ENCODE results near the gene ZNF205.
"Not testable (repeated sequence)": the region's sequence is repeated elsewhere in the genome, so short reads cannot be mapped to it uniquely, and the experiment has no call there.

ZNF205 gene

GRCh38 chr16:3133844-3134243, 21.5 kb downstream of the ZNF205 start:
- TF ChIP-seq CTCF (IDR thresholded peaks at IDR 0.05) (no peak), ZFX (IDR thresholded peaks at IDR 0.05; ENCODE audit: borderline replicate concordance) (no peak)
- H3K27ac ChIP-seq, result peak overlapping the region; percentile 85

DNA sequence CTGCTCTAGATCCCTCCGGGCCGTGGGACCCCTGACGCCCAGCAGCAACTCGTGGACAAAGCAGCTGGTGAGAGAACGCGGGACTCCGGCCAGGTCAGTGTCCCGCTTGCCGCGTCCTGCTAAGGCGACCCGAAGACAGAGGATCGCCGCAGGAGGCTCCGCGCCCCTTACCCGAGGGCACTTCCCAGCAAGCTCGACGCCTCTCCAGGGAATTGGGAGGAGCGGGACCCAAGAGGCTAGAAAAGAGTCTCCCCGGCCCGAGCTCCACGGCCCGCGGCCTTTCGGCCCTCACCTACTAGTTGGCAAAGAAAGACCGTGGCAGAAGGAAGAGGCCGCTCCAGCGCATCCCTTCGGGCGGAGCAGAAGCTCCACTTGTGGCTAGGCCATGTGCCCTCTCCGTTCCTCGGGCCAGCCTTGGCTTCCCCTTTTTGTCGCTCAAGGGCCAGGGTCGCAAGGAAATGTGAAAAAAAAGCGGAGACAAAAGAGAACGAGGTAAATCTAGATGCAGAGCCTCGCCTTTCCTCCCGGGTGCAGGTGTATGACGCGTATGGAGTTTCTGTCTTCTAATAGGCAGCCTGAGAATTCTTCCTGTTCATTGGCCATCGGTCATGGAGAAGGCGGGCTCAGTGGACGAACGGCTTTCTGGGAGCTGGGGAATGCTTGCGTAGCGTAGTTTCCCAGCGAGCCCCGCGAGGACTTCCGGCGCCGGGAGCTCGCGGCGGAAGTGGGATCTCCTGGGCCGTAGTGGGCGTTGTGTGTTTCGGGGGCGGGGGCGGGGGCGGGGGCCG, 22.1 kb downstream of the ZNF205 start, which contains the start of gene ZNF213:
ZNF213 (plus strand) TSS at position 692 of the 788 bp plus-strand sequence. CDS start 2,252 bp downstream, outside the sequence.
- TF ChIP-seq ZFX (IDR thresholded peaks at IDR 0.05; ENCODE audit: borderline replicate concordance), result no peak
- no peak for TF ChIP-seq CTCF (IDR thresholded peaks at IDR 0.05)
- H3K27ac ChIP-seq, result peak within 1 kb of the TSS; percentile 85

GRCh38 chr16:3135126-3135715, 22.8 kb downstream of the ZNF205 start:
- TF ChIP-seq ZFX (IDR thresholded peaks at IDR 0.05; ENCODE audit: borderline replicate concordance) (no peak), CTCF (IDR thresholded peaks at IDR 0.05) (no peak)
- peak overlapping the region; percentile 85 for H3K27ac ChIP-seq

- no peak overlapping the region for H3K27ac ChIP-seq
- TF ChIP-seq ZFX (IDR thresholded peaks at IDR 0.05; ENCODE audit: borderline replicate concordance), result no peak
- no peak for TF ChIP-seq CTCF (IDR thresholded peaks at IDR 0.05)
These were observed 24.9 kb downstream of the ZNF205 start for GRCh38 chr16:3137267-3137666.

DNA sequence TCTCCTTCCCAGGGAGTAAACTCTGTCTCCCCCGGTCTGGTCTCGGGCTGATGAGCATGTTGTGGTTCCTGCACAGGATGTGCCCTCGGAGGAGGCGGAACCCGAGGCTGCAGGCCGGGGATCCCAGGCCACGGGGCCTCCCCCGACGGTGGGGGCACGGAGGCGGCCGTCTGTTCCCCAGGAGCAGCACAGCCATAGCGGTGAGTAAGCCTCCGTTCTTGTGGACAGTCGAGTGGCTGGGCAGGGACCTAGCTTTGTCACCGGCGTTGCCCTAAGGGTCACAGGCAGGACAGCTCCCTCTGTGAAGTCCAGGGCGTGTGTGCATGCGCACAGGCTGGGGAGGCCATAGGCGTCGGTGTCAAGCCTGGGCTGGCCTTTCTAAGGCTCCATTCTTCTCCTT, 26.0 kb downstream of the ZNF205 start:
- H3K27ac ChIP-seq, result no peak overlapping the region
- TF ChIP-seq ZFX (IDR thresholded peaks at IDR 0.05; ENCODE audit: borderline replicate concordance) (no peak), CTCF (IDR thresholded peaks at IDR 0.05) (no peak)

GRCh38 chr16:3138823-3139426, 26.5 kb downstream of the ZNF205 start:
- H3K27ac ChIP-seq, result no peak overlapping the region
- TF ChIP-seq CTCF (IDR thresholded peaks at IDR 0.05), result no peak
- TF ChIP-seq ZFX (IDR thresholded peaks at IDR 0.05; ENCODE audit: borderline replicate concordance), result no peak

- H3K27ac ChIP-seq, result not testable (repeated sequence)
These were observed 27.2 kb downstream of the ZNF205 start for GRCh38 chr16:3139561-3139960.

Measured in 22Rv1 (cell line).